ENCODE measurements around the gene LPCAT3.
A peak's percentile ranks its signal among the peaks of the same experiment; 100 is the strongest.
"Not testable (repeated sequence)": the region's sequence is repeated elsewhere in the genome, so short reads cannot be mapped to it uniquely, and the experiment has no call there.

LPCAT3 gene

GRCh38 chr12:7018350-7019042, at the start of gene LPCAT3:
Gene LPCAT3, minus strand, starts transcription at chr12:7018476. Its CDS starts 52 bp downstream, at chr12:7018424.
- peak; percentile 95 to 97 for DNase-seq (ENCODE audit: low read depth in 2 of 2)

- no peak for DNase-seq (ENCODE audit: low read depth in 2 of 2)
These were observed 48.8 kb upstream of the LPCAT3 start for GRCh38 chr12:7067096-7067495.

- DNase-seq (ENCODE audit: low read depth in 2 of 2), result no peak
These were observed 48.3 kb upstream of the LPCAT3 start for GRCh38 chr12:7066596-7066995.

- DNase-seq (ENCODE audit: low read depth in 2 of 2), result no peak
These were observed 46.9 kb upstream of the LPCAT3 start for GRCh38 chr12:7065073-7065623.

- no peak for DNase-seq (ENCODE audit: low read depth in 2 of 2)
These were observed 46.2 kb upstream of the LPCAT3 start for GRCh38 chr12:7064516-7064915.

GRCh38 chr12:7061596-7061995, 43.3 kb upstream of the LPCAT3 start:
- DNase-seq (ENCODE audit: low read depth in 2 of 2), result no peak

GRCh38 chr12:7061138-7061537, 42.9 kb upstream of the LPCAT3 start:
- no peak for DNase-seq (ENCODE audit: low read depth in 2 of 2)

GRCh38 chr12:7060353-7060954, 42.2 kb upstream of the LPCAT3 start, which contains the start of gene C1S:
Gene C1S, plus strand, starts transcription at chr12:7060718. Its CDS starts 1,195 bp downstream, at chr12:7061913.
- no peak for DNase-seq (ENCODE audit: low read depth in 2 of 2)

GRCh38 chr12:7059780-7060179, 41.5 kb upstream of the LPCAT3 start:
- DNase-seq (ENCODE audit: low read depth in 2 of 2), result no peak

- no peak for DNase-seq (ENCODE audit: low read depth in 2 of 2)
These were observed 40.6 kb upstream of the LPCAT3 start for GRCh38 chr12:7058850-7059395.

GRCh38 chr12:7058163-7058845, 40.0 kb upstream of the LPCAT3 start:
- no peak for DNase-seq (ENCODE audit: low read depth in 2 of 2)

- not testable (repeated sequence) for DNase-seq (ENCODE audit: low read depth in 2 of 2)
These were observed 37.5 kb upstream of the LPCAT3 start for GRCh38 chr12:7055736-7056135.

- DNase-seq (ENCODE audit: low read depth in 2 of 2), result no peak
These were observed 36.6 kb upstream of the LPCAT3 start for GRCh38 chr12:7054925-7055324.

- not testable (repeated sequence) for DNase-seq (ENCODE audit: low read depth in 2 of 2)
These were observed 31.7 kb upstream of the LPCAT3 start for GRCh38 chr12:7049973-7050372.

- DNase-seq (ENCODE audit: low read depth in 2 of 2), result not testable (repeated sequence)
These were observed 31.2 kb upstream of the LPCAT3 start for GRCh38 chr12:7049445-7049951.

GRCh38 chr12:7047306-7047705, 29.0 kb upstream of the LPCAT3 start:
- DNase-seq (ENCODE audit: low read depth in 2 of 2), result no peak

- DNase-seq (ENCODE audit: low read depth in 2 of 2), result no peak
These were observed 28.3 kb upstream of the LPCAT3 start for GRCh38 chr12:7046383-7047105.

- DNase-seq (ENCODE audit: low read depth in 2 of 2), result no peak
These were observed 27.6 kb upstream of the LPCAT3 start for GRCh38 chr12:7045913-7046312.

GRCh38 chr12:7042842-7043241, 24.6 kb upstream of the LPCAT3 start:
- DNase-seq (ENCODE audit: low read depth in 2 of 2), result no peak

- DNase-seq (ENCODE audit: low read depth in 2 of 2), result no peak
These were observed 21.1 kb upstream of the LPCAT3 start for GRCh38 chr12:7039403-7039802.

GRCh38 chr12:7038591-7038990, 20.3 kb upstream of the LPCAT3 start:
- DNase-seq (ENCODE audit: low read depth in 2 of 2), result no peak
